HK-2 (cell line): Measurements from ENCODE around the gene KRTAP4-8.
"Not testable (repeated sequence)": the region's sequence is repeated elsewhere in the genome, so short reads cannot be mapped to it uniquely, and the experiment has no call there.

Experiments used
- DNase-seq: peaks from one replicate; pipeline ENCODE4 v3.0.0-alpha.2; 2018; ENCODE audit not compliant: unreplicated experiment

The KRTAP4-8 gene

DNA sequence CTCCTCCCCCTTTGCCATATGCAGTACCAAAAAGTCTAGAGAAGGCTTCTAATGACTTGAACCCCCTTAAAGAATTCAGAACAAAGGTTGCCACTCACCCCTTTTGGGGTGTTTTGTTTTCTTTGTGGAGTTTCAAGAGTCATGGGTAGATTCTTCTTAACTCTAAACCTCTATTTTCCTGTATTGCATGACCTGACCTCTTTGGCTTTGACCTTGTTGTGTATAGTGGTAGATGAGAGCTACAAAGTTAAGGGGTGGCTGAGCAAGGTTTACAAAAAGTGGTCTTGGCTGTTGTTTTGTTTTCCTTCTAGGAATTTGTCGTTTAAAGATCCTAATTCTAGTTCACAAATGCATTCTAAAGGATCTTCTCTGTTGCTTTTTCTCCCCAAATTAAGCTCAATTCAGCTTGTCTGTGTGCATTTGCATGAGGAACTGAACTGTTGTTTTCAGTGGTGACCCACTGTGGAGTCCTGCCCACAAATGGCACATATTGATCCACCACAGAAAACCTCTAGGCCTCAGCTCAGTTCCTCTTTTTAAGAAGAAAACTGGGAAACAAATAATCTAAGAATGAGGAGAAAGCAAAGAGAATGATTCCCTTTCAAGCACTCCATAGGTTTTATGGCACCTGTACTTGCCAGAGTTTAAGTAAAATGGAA lies 10.9 kb upstream of the KRTAP4-8 start:
- not testable (repeated sequence) for DNase-seq

GRCh38 chr17:41107941-41108450 lies 10.1 kb upstream of the KRTAP4-8 start:
- no peak for DNase-seq

- DNase-seq = not testable (repeated sequence)
These were observed 7.4 kb upstream of the KRTAP4-8 start, which contains the start of gene KRTAP4-9 for GRCh38 chr17:41105347-41105746. TSS of gene KRTAP4-9 (plus strand) at chr17:41105389. CDS start at chr17:41105389, 0 bp downstream.

DNA sequence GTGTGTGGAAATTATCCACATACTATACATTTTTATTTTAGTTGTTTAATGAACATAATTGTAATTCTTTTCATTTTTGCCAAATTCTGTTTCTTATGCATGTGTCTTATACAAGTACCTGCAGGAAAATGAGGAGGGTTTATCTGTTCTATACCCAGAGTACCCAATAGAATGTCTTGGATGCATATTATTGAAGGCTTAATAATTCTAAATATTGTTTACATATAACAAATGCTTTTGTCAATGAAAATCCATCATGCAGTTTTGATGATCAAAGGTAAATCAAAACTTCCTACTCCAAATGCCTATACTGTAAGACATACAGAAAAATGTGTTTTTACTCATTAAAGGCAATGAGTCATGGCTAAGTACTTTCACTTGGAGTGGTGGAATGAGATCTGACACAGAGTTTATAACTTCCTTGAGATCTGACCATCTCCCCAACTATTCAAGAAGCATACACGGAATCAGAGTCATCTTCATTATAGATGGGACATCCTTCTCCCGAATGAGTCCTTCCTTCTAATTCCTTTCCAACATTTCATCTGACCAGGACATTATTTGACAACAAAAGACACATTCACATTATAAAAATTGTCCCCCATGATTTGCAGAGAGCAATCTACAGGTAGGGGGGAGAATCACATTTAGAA lies 6.6 kb upstream of the KRTAP4-8 start:
- not testable (repeated sequence) for DNase-seq

DNA sequence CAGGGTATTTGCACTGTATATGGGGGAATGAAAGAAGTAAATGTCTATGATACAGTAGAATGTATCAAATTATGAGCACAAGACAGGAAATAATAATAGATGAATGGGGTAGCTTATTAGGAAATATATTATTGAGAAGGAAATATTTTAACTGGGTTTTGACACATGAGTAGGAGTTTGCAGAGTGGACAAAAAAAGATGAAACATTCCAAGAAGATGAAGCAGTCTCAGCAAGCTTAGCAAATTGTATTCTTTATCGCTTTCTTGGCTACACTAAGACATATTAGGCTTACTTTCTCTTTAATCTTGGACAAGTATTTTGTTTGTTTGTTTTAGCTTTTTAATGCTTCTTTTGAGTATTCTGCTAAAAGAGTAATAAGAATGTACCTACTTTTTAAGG lies 6.0 kb upstream of the KRTAP4-8 start:
- no peak for DNase-seq

DNA sequence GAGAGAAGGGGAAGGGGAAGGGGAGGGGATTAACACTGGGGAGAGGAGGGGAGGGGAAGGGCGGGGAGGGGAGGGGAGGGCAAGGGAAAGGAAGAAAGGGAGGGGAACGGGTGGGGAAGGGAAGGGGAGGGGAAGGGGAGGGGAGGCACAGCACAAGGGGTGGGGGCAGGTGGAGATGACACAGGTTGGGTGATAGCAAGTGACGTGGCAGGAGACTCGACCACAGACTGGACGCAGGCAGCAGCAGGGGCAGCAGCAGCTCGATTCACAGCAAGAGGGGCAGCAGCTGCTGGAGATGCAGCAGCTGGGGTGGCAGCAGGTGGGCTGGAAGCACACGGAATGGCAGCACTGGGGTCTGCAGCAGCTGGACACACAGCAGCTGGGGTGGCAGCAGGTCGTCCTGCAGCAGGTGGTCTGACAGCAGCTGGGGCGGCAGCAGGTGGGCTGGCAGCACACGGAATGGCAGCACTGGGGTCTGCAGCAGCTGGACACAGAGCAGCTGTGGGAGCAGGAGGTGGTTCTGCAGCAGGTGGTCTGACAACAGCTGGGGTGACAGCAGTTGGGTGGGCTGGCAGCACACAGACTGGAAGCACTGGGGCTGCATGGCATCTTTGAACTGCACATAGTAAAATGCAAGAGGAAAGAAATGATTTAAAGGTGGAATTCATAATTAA lies 3.8 kb upstream of the KRTAP4-8 start, which contains the start of gene KRTAP4-16:
Gene KRTAP4-16 (minus strand): TSS at position 624 of the 674 bp plus-strand sequence. CDS start 0 bp downstream, at position 624.
- no peak for DNase-seq

- not testable (repeated sequence) for DNase-seq
These were observed 1.9 kb upstream of the KRTAP4-8 start for GRCh38 chr17:41099682-41100480.

GRCh38 chr17:41098481-41098880 lies 539 bp upstream of the KRTAP4-8 start:
- no peak for DNase-seq

DNA sequence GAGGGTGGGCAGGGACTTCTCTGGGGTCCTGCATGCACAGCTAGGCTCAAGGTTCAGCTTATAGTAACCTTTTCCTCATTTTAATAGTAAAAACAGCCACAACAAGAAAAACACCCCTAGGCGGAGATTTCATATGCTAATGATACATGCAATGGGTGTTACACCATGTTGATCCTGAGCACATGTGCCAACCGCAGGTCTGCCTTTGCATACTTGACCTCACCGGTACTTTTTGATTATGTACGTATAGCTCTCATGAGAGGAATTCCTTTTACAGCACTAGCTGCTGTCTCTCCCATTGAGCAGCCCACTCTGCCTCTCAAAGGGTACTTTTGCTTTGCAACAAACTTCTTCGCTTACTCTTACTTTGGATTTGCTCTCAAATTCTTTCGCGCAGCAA lies 1.9 kb downstream of the KRTAP4-8 start:
- DNase-seq = no peak

GRCh38 chr17:41088760-41089352 lies 9.1 kb downstream of the KRTAP4-8 start:
- not testable (repeated sequence) for DNase-seq

GRCh38 chr17:41084100-41084856 lies 13.7 kb downstream of the KRTAP4-8 start, which contains the start of gene KRTAP4-7:
TSS of gene KRTAP4-7 (plus strand) at chr17:41084150. CDS start at chr17:41084207, 57 bp downstream.
- DNase-seq = not testable (repeated sequence)

DNA sequence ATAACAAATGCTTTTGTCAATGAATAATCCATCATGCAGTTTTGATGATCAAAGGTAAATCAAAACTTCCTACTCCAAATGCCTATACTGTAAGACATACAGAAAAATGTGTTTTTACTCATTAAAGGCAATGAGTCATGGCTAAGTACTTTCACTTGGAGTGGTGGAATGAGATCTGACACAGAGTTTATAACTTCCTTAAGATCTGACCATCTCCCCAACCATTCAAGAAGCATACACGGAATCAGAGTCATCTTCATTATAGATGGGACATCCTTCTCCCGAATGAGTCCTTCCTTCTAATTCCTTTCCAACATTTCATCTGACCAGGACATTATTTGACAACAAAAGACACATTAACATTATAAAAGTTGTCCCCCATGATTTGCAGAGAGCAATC lies 14.5 kb downstream of the KRTAP4-8 start:
- DNase-seq = not testable (repeated sequence)

GRCh38 chr17:41082626-41083025 lies 15.3 kb downstream of the KRTAP4-8 start:
- no peak for DNase-seq

DNA sequence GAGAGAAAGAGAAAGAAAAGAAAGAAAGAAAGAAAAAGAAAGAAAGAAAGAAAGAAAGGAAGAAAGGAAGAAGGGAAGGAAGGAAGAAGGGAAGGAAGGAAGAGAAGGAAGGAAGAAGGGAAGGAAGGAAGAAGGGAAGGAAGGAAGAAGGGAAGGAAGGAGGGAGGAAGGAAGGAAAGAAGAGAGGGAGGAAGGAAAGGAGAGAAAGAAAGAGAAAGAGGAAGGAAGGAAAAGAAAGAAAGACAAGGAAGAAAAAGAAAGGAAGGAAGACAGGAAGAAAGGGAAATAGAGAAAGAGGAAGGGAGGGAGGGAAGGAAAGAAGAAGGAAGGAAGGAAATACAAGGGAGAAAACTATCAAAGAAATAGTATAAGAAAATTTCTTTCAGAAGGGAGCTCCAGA lies 21.2 kb downstream of the KRTAP4-8 start:
- DNase-seq = no peak

DNA sequence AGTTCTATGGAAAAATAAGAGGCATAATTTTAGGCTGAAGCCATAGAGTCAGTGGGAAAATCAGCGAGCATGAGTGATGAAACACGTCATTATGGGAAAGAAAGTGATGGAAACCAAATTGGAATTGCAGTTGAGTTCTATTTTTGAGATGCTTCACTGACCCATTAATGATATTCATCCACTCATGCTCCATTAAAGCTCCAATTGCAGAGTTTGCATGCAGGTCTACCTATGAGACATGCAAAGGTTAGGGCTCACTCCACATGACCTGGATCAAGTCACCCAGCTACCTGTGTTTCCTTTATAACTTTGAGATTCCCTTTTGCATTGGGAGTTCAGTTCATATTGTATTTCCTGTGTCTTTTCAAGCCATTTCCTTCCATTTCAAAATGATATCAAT lies 24.3 kb downstream of the KRTAP4-8 start:
- no peak for DNase-seq

GRCh38 chr17:41071606-41072360 lies 26.2 kb downstream of the KRTAP4-8 start:
- no peak for DNase-seq

- DNase-seq = no peak
These were observed 28.9 kb downstream of the KRTAP4-8 start for GRCh38 chr17:41069031-41069430.

DNA sequence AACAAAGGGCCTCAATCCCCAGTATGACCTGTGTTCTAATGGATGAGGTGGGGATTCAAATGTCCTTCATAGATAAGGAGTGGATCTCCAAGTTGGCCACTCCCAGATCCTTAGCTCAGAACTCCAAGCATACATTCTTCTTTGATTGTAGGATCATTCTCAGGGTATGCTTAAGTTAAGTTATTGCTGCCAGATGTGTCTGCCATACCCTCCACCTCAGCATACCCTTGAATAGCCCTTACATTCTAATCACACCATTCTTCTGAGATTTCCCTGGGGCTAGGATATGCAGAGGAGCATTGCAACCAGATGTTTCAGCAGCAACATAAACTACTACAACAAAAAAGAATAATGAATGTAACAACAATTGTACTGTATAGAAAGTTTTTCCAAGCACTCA lies 30.7 kb downstream of the KRTAP4-8 start:
- no peak for DNase-seq

GRCh38 chr17:41065829-41066624 lies 31.9 kb downstream of the KRTAP4-8 start, which contains the start of gene KRTAP2-4:
TSS of gene KRTAP2-4 (minus strand) at chr17:41065879. CDS start at chr17:41065845, 34 bp downstream.
- peak; percentile 69 for DNase-seq
